GM21529 (cell line): ENCODE data around the gene TAS2R40.
A peak's percentile ranks its signal among the peaks of the same experiment; 100 is the strongest.
"Not testable (repeated sequence)": the region's sequence is repeated elsewhere in the genome, so short reads cannot be mapped to it uniquely, and the experiment has no call there.

Experiments used
- ATAC-seq: cut with Tn5 transposase; IDR thresholded peaks from one replicate; pipeline ENCODE4 v1.9.1; 2021; ENCODE audit not compliant: unreplicated experiment

Gene TAS2R40

DNA sequence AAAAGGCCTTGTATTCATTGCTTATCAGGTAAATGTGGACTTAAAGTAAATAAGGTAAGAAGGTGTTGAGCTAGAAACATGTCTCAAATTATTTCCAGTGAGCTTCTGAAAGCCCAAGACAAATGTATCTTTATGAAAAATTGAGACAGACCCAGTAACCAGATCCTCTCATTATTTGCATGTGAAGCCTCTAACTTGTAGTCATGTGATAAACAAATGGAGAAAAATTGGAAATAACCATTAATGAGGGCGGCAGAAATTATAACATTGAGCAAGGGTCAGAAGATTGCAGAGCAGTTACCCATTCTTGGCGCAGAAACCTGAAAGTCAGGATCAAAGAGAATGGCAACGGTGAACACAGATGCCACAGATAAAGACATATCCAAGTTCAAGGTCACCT, at the start of gene TAS2R40:
Gene TAS2R40 (plus strand): TSS at position 301 of the 400 bp plus-strand sequence. CDS start 42 bp downstream, at position 343.
- no peak for ATAC-seq

GRCh38 chr7:143172354-143172753, 49.5 kb upstream of the TAS2R40 start:
- no peak for ATAC-seq

DNA sequence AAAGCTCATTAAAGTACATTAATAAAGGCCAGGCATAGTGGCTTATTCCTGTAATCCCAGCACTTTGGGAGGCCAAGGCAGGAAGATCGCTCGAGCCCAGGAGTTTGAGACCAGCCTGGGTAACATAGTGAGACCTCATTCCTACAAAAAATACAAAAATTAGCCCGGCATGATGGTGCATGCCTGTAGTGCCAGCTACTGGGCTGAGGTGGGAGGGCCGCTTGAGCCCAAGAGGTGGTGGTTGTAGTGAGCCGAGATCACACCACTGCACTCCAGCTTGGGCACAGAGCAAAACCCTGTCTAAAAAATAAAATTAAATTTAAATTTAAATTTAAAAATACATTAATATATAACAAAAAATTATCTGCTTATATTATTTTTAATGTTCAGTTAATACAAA, 45.7 kb upstream of the TAS2R40 start:
- ATAC-seq, result no peak

DNA sequence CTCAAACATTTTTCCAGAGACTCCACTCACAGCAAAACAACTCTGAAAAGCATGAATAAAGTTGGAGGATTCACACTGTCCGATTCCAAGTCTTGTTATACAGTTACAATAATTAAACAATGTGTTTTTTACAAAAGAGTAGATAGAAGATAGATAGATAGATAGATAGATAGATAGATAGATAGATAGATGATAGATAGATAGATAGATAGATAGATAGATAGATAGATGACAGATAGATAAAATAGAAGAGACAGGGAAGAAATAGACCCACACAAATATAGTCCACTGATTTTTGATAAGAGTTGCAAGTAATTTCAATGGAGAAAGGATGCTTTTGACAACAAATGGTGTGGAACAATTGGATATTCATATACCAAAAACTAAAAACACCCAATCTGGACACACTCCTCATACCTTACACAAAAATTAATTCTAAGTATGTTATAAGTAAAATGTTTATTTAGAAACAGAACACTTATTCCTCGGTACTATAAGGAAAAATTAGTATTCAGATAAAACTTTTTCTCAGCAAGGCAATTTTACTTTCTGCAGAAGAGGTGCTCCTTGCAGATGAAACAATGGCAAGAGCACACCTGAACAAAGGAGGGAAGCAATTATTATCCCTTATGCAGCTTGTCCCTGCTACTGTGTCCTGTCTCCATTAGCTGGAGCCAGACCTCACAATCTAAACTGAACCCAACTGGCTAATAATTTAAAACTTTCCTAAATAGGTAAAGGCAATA, 44.3 kb upstream of the TAS2R40 start:
- no peak for ATAC-seq

DNA sequence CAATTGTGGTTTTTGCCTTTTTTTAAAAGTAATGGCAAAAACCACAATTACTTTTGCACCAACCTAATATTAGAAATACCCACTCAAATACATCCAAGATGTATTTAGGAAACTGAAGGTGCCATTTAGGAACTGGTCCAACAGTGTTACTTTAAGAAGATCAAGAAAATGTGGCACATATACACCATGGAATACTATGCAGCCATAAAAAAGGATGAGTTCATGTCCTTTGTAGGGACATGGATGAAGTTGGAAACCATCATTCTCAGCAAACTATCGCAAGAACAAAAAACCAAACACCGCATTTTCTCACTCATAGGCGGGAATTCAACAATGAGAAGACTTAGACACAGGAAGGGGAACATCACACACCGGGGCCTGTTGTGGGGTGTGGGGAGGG, 41.1 kb upstream of the TAS2R40 start:
- ATAC-seq, result not testable (repeated sequence)

- no peak for ATAC-seq
Observed at GRCh38 chr7:143181349-143181748, 40.5 kb upstream of the TAS2R40 start.

- no peak for ATAC-seq
Observed at GRCh38 chr7:143183024-143183423, 38.8 kb upstream of the TAS2R40 start, which contains the start of gene TAS2R39. TAS2R39 (plus strand) TSS chr7:143183419; CDS start chr7:143183419, 0 bp downstream.

GRCh38 chr7:143185551-143185950, 36.3 kb upstream of the TAS2R40 start:
- no peak for ATAC-seq

GRCh38 chr7:143188994-143189393, 32.8 kb upstream of the TAS2R40 start:
- ATAC-seq, result no peak

DNA sequence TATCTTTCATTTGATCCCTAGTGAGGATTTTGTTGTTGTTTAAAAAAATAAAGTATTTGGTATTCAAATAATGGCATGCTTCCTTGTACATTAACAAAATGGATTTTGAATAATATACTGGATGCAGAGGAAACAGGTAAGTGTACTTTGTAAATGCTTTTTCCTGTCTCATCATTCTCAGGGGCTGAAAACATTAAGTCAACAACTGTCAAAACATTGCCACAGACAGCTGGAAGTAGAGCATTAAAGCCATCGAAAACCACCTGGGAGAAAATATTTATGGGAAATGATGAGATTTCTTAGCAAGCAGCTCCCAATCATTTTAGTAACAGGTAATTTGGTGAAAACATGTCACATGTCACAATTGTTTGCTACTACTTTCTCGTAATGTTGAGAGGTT, 28.0 kb upstream of the TAS2R40 start:
- no peak for ATAC-seq

DNA sequence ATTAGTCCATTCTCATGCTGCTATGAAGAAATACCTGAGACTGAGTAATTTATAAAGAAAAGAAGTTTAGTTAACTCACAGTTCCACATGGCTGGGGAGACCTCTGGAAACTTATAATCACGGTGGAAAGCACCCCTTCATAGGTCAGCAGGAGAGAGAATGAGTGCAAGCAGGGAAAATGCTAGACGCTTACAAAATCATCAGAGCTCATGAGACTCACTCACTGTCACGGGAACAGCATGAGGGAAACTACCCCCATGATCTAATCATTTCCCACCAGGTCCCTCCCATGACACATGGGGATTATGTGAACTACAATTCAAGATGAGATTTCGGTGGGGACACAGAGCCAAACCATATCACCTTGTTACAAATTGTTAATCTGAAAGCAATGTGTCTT, 22.8 kb upstream of the TAS2R40 start:
- peak; percentile 65 for ATAC-seq

- ATAC-seq, result no peak
Observed at GRCh38 chr7:143202161-143202560, 19.7 kb upstream of the TAS2R40 start.

DNA sequence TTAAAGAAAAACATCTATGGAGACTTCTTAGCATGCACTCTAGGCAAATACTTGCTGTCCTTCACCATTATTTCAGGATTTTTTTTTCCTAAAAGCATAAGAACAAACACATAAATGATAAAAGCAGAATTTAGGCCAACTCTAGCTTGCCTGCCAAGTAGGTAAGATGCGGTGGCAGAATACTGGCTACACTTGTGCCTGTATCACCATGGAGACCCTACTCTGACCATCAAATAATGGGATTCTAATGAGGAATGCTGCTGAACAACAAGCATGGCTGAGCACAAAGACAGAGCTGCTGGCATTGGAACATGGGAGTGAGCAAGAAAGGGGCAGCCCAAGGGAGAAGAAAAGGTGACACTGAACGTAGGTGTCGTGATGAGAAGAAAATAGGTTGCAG, 18.5 kb upstream of the TAS2R40 start:
- no peak for ATAC-seq

DNA sequence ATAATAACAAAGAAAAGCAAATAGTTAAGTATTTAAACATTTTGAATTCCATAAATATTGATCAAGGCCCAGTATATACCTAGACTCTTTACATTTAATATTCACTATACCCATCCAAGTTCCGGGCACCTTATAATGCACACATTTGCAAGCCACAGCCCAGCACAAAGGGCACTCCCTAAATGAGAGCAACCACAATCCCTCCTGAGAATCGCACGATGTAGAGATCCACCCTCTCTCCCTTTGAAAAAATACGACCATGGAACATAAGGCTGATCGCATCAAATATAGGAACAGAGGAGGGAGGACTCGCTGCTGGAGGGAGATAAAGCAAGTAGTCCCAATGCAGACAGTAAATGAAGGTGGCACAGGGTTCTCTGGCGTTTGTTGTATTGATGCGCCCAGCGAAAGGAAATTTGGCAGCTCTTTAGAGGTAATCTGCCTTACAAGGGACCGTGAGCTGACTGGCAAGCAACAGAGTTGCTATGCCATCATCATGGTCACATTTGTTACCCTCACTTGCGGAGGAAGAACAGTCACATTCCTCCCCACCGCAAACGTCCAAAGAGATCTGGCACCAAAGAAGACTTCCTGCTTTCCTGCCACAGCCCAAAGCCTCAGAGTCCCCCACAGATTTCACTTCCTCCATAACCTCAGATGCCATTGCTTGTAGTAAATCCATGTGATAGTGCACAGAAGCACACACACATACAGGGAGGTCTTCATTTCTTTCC, 16.1 kb upstream of the TAS2R40 start:
- peak; percentile 95 for ATAC-seq

DNA sequence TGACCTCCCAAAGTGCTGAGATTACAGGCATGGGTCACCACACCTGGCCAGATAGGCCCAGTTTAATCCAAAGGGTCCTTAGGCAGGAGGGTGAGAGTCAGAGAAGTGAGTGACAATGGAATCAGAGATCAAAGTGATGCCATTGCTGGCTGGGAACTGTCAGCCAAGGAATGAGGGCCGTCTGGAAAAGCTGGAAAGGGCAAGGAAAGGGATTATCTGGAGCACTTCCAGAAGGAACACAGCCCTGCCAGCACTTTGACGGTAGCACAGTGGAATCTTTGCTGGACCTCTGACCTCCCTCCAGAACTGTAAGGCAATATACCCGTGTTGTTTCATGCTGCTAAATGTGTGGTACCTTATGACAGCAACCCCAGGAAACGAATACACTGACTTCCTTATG, 11.3 kb upstream of the TAS2R40 start:
- ATAC-seq, result no peak

DNA sequence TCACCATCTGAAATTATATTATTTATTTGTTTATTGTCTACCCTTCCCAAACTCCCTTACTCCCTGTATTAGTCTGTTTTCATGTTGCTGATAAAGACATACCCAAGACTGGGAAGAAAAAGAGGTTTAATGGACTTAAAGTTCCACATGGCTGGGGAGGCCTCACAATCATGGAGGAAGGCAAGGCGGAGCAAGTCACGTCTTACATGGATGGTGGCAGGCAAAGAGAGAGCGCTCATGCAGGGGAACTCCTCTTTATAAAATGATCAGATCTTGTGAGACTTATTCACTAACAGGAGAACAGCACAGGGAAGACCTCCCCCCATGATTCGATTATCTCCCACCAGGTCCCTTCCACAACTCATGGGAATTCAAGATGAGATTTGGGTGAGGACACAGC, 8.4 kb upstream of the TAS2R40 start:
- not testable (repeated sequence) for ATAC-seq

DNA sequence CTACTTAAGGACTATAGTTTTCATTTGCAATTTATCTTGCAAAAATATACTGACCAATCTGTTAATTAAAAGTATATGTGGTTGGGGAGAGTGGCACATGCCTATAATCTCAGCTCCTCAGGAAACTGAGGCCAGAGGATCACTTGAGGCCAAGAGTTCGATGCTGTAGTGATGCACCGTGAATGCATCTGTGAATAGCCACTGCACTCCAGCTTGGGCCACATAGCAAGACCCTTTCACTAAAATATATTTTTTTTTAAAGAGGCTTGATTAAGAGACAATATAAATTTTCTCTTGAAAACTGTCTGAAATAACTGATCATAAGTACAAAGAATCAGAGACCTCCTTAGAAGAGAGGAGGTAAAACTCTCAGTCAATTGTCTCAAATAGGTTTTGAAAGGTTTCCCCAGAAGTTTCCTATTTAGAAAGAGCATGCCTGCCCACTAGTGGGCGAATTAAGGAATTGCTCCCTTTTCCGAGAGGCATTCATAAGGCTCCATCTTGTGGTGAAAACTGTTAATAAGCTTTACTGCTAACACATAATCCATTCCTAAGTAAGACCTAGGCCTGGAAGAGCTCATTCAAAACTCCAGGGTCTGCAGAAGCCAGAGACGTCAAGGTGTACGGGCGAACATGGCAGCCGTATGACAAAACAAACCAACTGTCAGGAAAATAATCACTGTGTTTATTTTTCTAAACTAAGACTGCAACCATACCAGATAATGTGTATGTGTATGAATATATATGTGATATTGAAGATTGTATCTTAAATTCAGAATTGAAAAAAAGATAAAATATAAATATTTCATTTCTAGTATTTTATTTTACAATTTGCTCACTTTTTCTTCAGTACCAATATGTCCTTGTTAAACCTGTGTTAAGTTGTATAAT, 6.8 kb upstream of the TAS2R40 start:
- peak; percentile 97 for ATAC-seq

DNA sequence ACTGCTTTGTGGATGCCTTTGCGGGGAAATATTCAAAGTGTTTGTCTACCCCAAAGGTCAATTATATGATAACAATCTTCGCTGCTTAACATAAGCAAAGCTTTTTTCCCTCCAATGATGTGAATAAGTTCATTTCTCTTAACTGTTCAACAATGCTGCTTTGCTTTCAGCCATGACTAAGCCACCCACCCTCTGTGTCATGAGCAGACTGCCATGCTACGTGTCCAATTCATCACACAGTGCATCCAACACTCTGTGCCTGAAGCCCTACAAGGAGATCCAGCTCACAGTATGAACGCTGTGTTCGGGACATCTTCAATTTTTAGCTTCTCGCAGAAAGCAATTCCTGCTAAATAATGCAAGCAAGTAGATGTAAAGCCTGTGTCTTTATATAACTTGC, 5.7 kb upstream of the TAS2R40 start:
- no peak for ATAC-seq

DNA sequence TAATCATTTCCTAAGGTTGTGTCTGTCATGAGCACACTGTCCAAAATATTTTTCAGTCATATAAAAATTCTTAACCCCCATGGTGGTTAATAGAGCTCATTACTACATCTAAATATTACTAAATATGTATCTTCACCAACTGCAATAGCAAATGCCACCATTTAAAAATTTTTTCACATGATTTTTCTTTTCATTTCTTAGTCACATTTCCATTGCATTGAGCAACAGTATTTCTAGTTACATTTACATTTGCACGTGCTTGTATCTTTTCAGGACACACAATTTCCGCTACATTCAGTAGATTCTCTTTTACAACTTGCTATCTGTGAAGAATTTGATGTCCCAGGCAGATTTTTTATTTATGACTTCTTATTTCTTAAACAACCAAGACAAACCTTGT, 5.2 kb upstream of the TAS2R40 start:
- no peak for ATAC-seq

GRCh38 chr7:143217806-143218205, 4.0 kb upstream of the TAS2R40 start:
- no peak for ATAC-seq

GRCh38 chr7:143221286-143221685, 551 bp upstream of the TAS2R40 start:
- ATAC-seq, result no peak
